Dendritic cell treated with granulocyte-macrophage colony-stimulating factor and Interleukin-4, amounts not matched to agents 40 ng/mL and 50 ng/mL, for 4 days (primary cell): Measurements from ENCODE around the gene S100A7.
"Not testable (repeated sequence)": the region's sequence is repeated elsewhere in the genome, so short reads cannot be mapped to it uniquely, and the experiment has no call there.

Experiments
- H3K27ac Mint-ChIP-seq: one replicate; pipeline ENCODE4 v1.8.0; 2022; ENCODE audit warnings: mild to moderate bottlenecking, mixed read lengths
- H3K27me3 Mint-ChIP-seq: one replicate; pipeline ENCODE4 v1.8.0; 2022; ENCODE audit warnings: mild to moderate bottlenecking, mixed read lengths
- H3K36me3 Mint-ChIP-seq: one replicate; pipeline ENCODE4 v1.8.0; 2022; ENCODE audit warnings: low read depth, mixed read lengths
- H3K4me1 Mint-ChIP-seq: one replicate; pipeline ENCODE4 v1.8.0; 2022; ENCODE audit warnings: low read depth, mixed read lengths
- H3K4me3 Mint-ChIP-seq: one replicate; pipeline ENCODE4 v1.8.0; 2022; ENCODE audit warnings: mild to moderate bottlenecking, moderate library complexity, mixed read lengths
- H3K9me3 Mint-ChIP-seq: one replicate; pipeline ENCODE4 v1.8.0; 2022; ENCODE audit warnings: mixed read lengths
- intact Hi-C: fragments of 100-400 bp; cut with micrococcal nuclease; formaldehyde crosslinking; loops from one replicate; pipeline ENCODE4 v1.15.0; 2022

Gene S100A7

GRCh38 chr1:153462741-153463140 is 2.3 kb upstream of the S100A7 start:
- intact Hi-C loops, H3K4me3 Mint-ChIP-seq, H3K9me3 Mint-ChIP-seq, H3K4me1 Mint-ChIP-seq, H3K36me3 Mint-ChIP-seq, H3K27ac Mint-ChIP-seq: not testable (repeated sequence)
- H3K27me3 Mint-ChIP-seq = peaks cover 35% of the 10 kb centered on the region

GRCh38 chr1:153459655-153460054 is 796 bp downstream of the S100A7 start:
- Mint-ChIP-seq H3K4me3 (no peak overlapping the region), H3K4me1 (peaks cover 8% of the 10 kb centered on the region), H3K27me3 (peaks cover 30% of the 10 kb centered on the region), H3K36me3 (no peaks in the 10 kb centered on the region), H3K27ac (no peak overlapping the region), H3K9me3 (no peaks in the 10 kb centered on the region)
- intact Hi-C loops = no loop called here

GRCh38 chr1:153456396-153456795 is 4.1 kb downstream of the S100A7 start:
- intact Hi-C loops = no loop called here
- Mint-ChIP-seq H3K9me3 (no peaks in the 10 kb centered on the region), H3K27ac (no peak overlapping the region), H3K36me3 (no peaks in the 10 kb centered on the region), H3K27me3 (peaks cover 21% of the 10 kb centered on the region), H3K4me3 (no peak overlapping the region), H3K4me1 (no peaks in the 10 kb centered on the region)

GRCh38 chr1:153448851-153449250 is 11.6 kb downstream of the S100A7 start:
- H3K27ac Mint-ChIP-seq, H3K4me3 Mint-ChIP-seq, H3K36me3 Mint-ChIP-seq, intact Hi-C loops, H3K4me1 Mint-ChIP-seq, H3K9me3 Mint-ChIP-seq: not testable (repeated sequence)
- H3K27me3 Mint-ChIP-seq = peaks cover 37% of the 10 kb centered on the region

- H3K36me3 Mint-ChIP-seq = no peaks in the 10 kb centered on the region
- peaks cover 45% of the 10 kb centered on the region for H3K27me3 Mint-ChIP-seq
- H3K4me1 Mint-ChIP-seq = no peaks in the 10 kb centered on the region
- H3K27ac Mint-ChIP-seq = no peak overlapping the region
- intact Hi-C loops = no loop called here
- no peak overlapping the region for H3K4me3 Mint-ChIP-seq
- no peaks in the 10 kb centered on the region for H3K9me3 Mint-ChIP-seq
These were observed 12.8 kb downstream of the S100A7 start for GRCh38 chr1:153447498-153448170.

- intact Hi-C loops = no loop called here
- Mint-ChIP-seq H3K36me3 (no peaks in the 10 kb centered on the region), H3K4me1 (no peaks in the 10 kb centered on the region), H3K27ac (no peak overlapping the region), H3K9me3 (no peaks in the 10 kb centered on the region), H3K4me3 (no peak overlapping the region), H3K27me3 (peaks cover 44% of the 10 kb centered on the region)
These were observed 16.4 kb downstream of the S100A7 start for GRCh38 chr1:153444078-153444477.

GRCh38 chr1:153443486-153443885 is 17.0 kb downstream of the S100A7 start:
- intact Hi-C loops = no loop called here
- peaks cover 41% of the 10 kb centered on the region for H3K27me3 Mint-ChIP-seq
- H3K4me3 Mint-ChIP-seq = no peak overlapping the region

GRCh38 chr1:153441238-153441755 is 19.2 kb downstream of the S100A7 start:
- H3K36me3 Mint-ChIP-seq = no peaks in the 10 kb centered on the region
- peaks cover 30% of the 10 kb centered on the region for H3K27me3 Mint-ChIP-seq
- H3K27ac Mint-ChIP-seq = no peak overlapping the region
- intact Hi-C loops = no loop called here
- no peak overlapping the region for H3K4me3 Mint-ChIP-seq
- H3K4me1 Mint-ChIP-seq = peaks cover 5% of the 10 kb centered on the region
- no peaks in the 10 kb centered on the region for H3K9me3 Mint-ChIP-seq

More at GRCh38 chr1:153443486-153443885, 17.0 kb downstream of the S100A7 start:
- Mint-ChIP-seq H3K9me3 (no peaks in the 10 kb centered on the region), H3K27ac (no peak overlapping the region), H3K4me1 (no peaks in the 10 kb centered on the region), H3K36me3 (no peaks in the 10 kb centered on the region)

GRCh38 chr1:153439273-153439672 is 21.2 kb downstream of the S100A7 start:
- Mint-ChIP-seq H3K27ac (no peak overlapping the region), H3K4me1 (peaks cover 5% of the 10 kb centered on the region), H3K9me3 (no peaks in the 10 kb centered on the region), H3K4me3 (no peak overlapping the region), H3K36me3 (no peaks in the 10 kb centered on the region), H3K27me3 (peaks cover 16% of the 10 kb centered on the region)
- intact Hi-C loops = no loop called here

GRCh38 chr1:153438599-153438998 is 21.9 kb downstream of the S100A7 start:
- no peaks in the 10 kb centered on the region for H3K9me3 Mint-ChIP-seq
- no peak overlapping the region for H3K4me3 Mint-ChIP-seq
- H3K4me1 Mint-ChIP-seq = peaks cover 5% of the 10 kb centered on the region
- H3K27ac Mint-ChIP-seq = no peak overlapping the region
- peaks cover 10% of the 10 kb centered on the region for H3K27me3 Mint-ChIP-seq
- intact Hi-C loops = no loop called here
- H3K36me3 Mint-ChIP-seq = no peaks in the 10 kb centered on the region

- Mint-ChIP-seq H3K27me3 (peaks cover 4% of the 10 kb centered on the region), H3K9me3 (no peaks in the 10 kb centered on the region), H3K36me3 (no peaks in the 10 kb centered on the region), H3K27ac (no peak overlapping the region), H3K4me1 (peaks cover 5% of the 10 kb centered on the region), H3K4me3 (no peak overlapping the region)
- intact Hi-C loops = no loop called here
These were observed 23.2 kb downstream of the S100A7 start for GRCh38 chr1:153437236-153437635.

GRCh38 chr1:153434746-153435455 is 25.6 kb downstream of the S100A7 start:
- H3K27me3 Mint-ChIP-seq = peaks cover 4% of the 10 kb centered on the region
- H3K4me1 Mint-ChIP-seq = peaks cover 5% of the 10 kb centered on the region
- H3K9me3 Mint-ChIP-seq = no peaks in the 10 kb centered on the region
- H3K27ac Mint-ChIP-seq = no peak overlapping the region
- H3K36me3 Mint-ChIP-seq = no peaks in the 10 kb centered on the region
- intact Hi-C loops = no loop called here
- H3K4me3 Mint-ChIP-seq = no peak overlapping the region

- Mint-ChIP-seq H3K27me3 (peaks cover 9% of the 10 kb centered on the region), H3K9me3 (no peaks in the 10 kb centered on the region), H3K36me3 (no peaks in the 10 kb centered on the region), H3K27ac (no peak overlapping the region), H3K4me3 (no peak overlapping the region), H3K4me1 (peaks cover 5% of the 10 kb centered on the region)
- intact Hi-C loops = no loop called here
These were observed 27.4 kb downstream of the S100A7 start for GRCh38 chr1:153432874-153433681.

- H3K9me3 Mint-ChIP-seq = no peaks in the 10 kb centered on the region
- intact Hi-C loops = no loop called here
- H3K4me3 Mint-ChIP-seq = no peak overlapping the region
- no peak overlapping the region for H3K27ac Mint-ChIP-seq
- peaks cover 18% of the 10 kb centered on the region for H3K27me3 Mint-ChIP-seq
- H3K36me3 Mint-ChIP-seq = no peaks in the 10 kb centered on the region
- H3K4me1 Mint-ChIP-seq = peaks cover 5% of the 10 kb centered on the region
These were observed 28.5 kb downstream of the S100A7 start for GRCh38 chr1:153431928-153432327.
